Neural progenitor cell (in vitro differentiated cells): ENCODE measurements around the gene DUSP23. TPM values are rescaled to one million over a fixed set of nuclear protein-coding genes. Genes with fewer than 3 reads are reported as not detected.

ENCODE experiments used
- DNase-seq: peaks from one replicate; pipeline ENCODE4 v3.0.0-alpha.2; 2016; ENCODE audit warnings: low spot score
- H2AFZ ChIP-seq: fragments of 200-600 bp; sonication (generic); replicated peaks from 2 replicates; pipeline ENCODE4 v1.6.1; 2016; ENCODE audit warnings: antibody characterized with exemption
- H3F3A ChIP-seq: fragments of 200-600 bp; sonication (generic); 2 replicates; pipeline ENCODE4 v1.6.1; 2016; ENCODE audit warnings: antibody characterized with exemption, low read depth
- H3K27ac ChIP-seq: fragments of 200-600 bp; sonication (generic); 2 replicates; pipeline ENCODE4 v1.5.1; 2016; ENCODE audit warnings: mild to moderate bottlenecking
- H3K27me3 ChIP-seq: fragments of 200-600 bp; sonication (generic); 2 replicates; pipeline ENCODE4 v1.6.1; 2016; ENCODE audit warnings: mild to moderate bottlenecking, moderate library complexity
- H3K36me3 ChIP-seq: fragments of 200-600 bp; sonication (generic); 2 replicates; pipeline ENCODE4 v1.5.1; 2016
- H3K4me1 ChIP-seq: fragments of 200-600 bp; sonication (generic); 2 replicates; pipeline ENCODE4 v1.6.1; 2016; ENCODE audit warnings: mixed run types
- H3K4me2 ChIP-seq: fragments of 200-600 bp; sonication (generic); 2 replicates; pipeline ENCODE4 v1.6.1; 2016
- H3K4me3 ChIP-seq: fragments of 200-600 bp; sonication (generic); 2 replicates; pipeline ENCODE4 v1.5.1; 2016
- H3K79me2 ChIP-seq: fragments of 200-600 bp; sonication (generic); 2 replicates; pipeline ENCODE4 v1.6.1; 2016; ENCODE audit warnings: low read depth
- H3K9ac ChIP-seq: fragments of 200-600 bp; sonication (generic); 2 replicates; pipeline ENCODE4 v1.6.1; 2016
- H3K9me3 ChIP-seq: fragments of 200-600 bp; sonication (generic); 2 replicates; pipeline ENCODE4 v1.5.1; 2016; ENCODE audit warnings: low read depth
- H4K20me1 ChIP-seq: fragments of 200-600 bp; sonication (generic); 2 replicates; pipeline ENCODE4 v1.6.1; 2016; ENCODE audit warnings: low read depth
- H3K27ac Mint-ChIP-seq: 3 replicates; pipeline ENCODE4 v1.8.0; 2021; ENCODE audit warnings: mixed read lengths
- H3K27me3 Mint-ChIP-seq: 2 replicates; pipeline ENCODE4 v1.8.0; 2022; ENCODE audit warnings: low read depth, mild to moderate bottlenecking, inconsistent platforms, moderate library complexity, mixed read lengths; ENCODE audit not compliant: insufficient read depth
- H3K36me3 Mint-ChIP-seq: 3 replicates; pipeline ENCODE4 v1.8.0; 2021; ENCODE audit warnings: mixed read lengths
- H3K4me1 Mint-ChIP-seq: 3 replicates; pipeline ENCODE4 v1.8.0; 2021; ENCODE audit warnings: mixed read lengths
- H3K4me3 Mint-ChIP-seq: 3 replicates; pipeline ENCODE4 v1.8.0; 2021; ENCODE audit warnings: mild to moderate bottlenecking, moderate library complexity, mixed read lengths
- H3K9me3 Mint-ChIP-seq: 3 replicates; pipeline ENCODE4 v1.8.0; 2020; ENCODE audit warnings: mixed read lengths
- CTCF ChIP-seq: fragments of 200-600 bp; sonication (generic); IDR thresholded peaks from 2 replicates; pipeline ENCODE4 v1.5.1; 2017; ENCODE audit warnings: antibody characterized with exemption, mild to moderate bottlenecking
- EZH2 ChIP-seq: fragments of 200-600 bp; sonication (generic); IDR thresholded peaks from 2 replicates; pipeline ENCODE4 v1.6.1; 2017; ENCODE audit warnings: antibody characterized with exemption, mild to moderate bottlenecking, moderate library complexity
- EZH2phosphoT487 ChIP-seq: fragments of 200-600 bp; sonication (generic); IDR thresholded peaks from 2 replicates; pipeline ENCODE4 v1.6.1; 2017; ENCODE audit warnings: antibody characterized with exemption
- total RNA-seq: library from RNA; depleted of rRNA; stranded (reverse); fragments of >200 nt; gene quantifications from 2 replicates; pipeline ENCODE4 v1.2.3, GENCODE V29; 2015; ENCODE audit warnings: low replicate concordance

The DUSP23 gene
- total RNA-seq, 1 donor from 2014 or later, result 3.1 TPM

- Mint-ChIP-seq H3K36me3 (no peaks in the 10 kb centered on the region), H3K27ac (no peak overlapping the region), H3K9me3 (no peaks in the 10 kb centered on the region), H3K4me3 (no peak overlapping the region), H3K4me1 (no peaks in the 10 kb centered on the region), H3K27me3 (no peaks in the 10 kb centered on the region)
- no peak overlapping the region for H3K9ac ChIP-seq
- no peak overlapping the region for H3K4me2 ChIP-seq
- H3F3A ChIP-seq, result no peaks in the 10 kb centered on the region
- no peak overlapping the region for H2AFZ ChIP-seq
- TF ChIP-seq CTCF (no peak), EZH2phosphoT487 (no peak), EZH2 (no peak)
- H3K4me1 ChIP-seq, result no peaks in the 10 kb centered on the region
- H3K27ac ChIP-seq, result no peak overlapping the region
- DNase-seq, result no peak
- no peak overlapping the region for H3K4me3 ChIP-seq
- H3K79me2 ChIP-seq, result no peaks in the 10 kb centered on the region
- H3K36me3 ChIP-seq, result no peaks in the 10 kb centered on the region
- H4K20me1 ChIP-seq, result no peaks in the 10 kb centered on the region
- no peaks in the 10 kb centered on the region for H3K27me3 ChIP-seq
- H3K9me3 ChIP-seq, result peaks cover 11% of the 10 kb centered on the region
These were observed 29.7 kb upstream of the DUSP23 start for GRCh38 chr1:159751031-159751430.

- no peak overlapping the region for H3K27ac Mint-ChIP-seq
- TF ChIP-seq CTCF, result no peak
- TF ChIP-seq EZH2phosphoT487, result no peak
- no peak for TF ChIP-seq EZH2
- H3K4me1 ChIP-seq, result no peaks in the 10 kb centered on the region
- H3K36me3 ChIP-seq, result no peaks in the 10 kb centered on the region
- H3K9me3 Mint-ChIP-seq, result no peaks in the 10 kb centered on the region
- peaks cover 4% of the 10 kb centered on the region for H3K9me3 ChIP-seq
- no peaks in the 10 kb centered on the region for H3F3A ChIP-seq
- no peak overlapping the region for H3K4me3 ChIP-seq
- H3K36me3 Mint-ChIP-seq, result no peaks in the 10 kb centered on the region
- no peak overlapping the region for H3K4me2 ChIP-seq
- no peak overlapping the region for H3K27ac ChIP-seq
- no peaks in the 10 kb centered on the region for H3K27me3 ChIP-seq
- H3K27me3 Mint-ChIP-seq, result peaks cover 3% of the 10 kb centered on the region
- no peak overlapping the region for H2AFZ ChIP-seq
- no peak overlapping the region for H3K9ac ChIP-seq
- H3K79me2 ChIP-seq, result no peaks in the 10 kb centered on the region
- DNase-seq, result no peak
- H3K4me3 Mint-ChIP-seq, result no peak overlapping the region
- no peaks in the 10 kb centered on the region for H4K20me1 ChIP-seq
- H3K4me1 Mint-ChIP-seq, result no peaks in the 10 kb centered on the region
These were observed 28.6 kb upstream of the DUSP23 start for GRCh38 chr1:159752135-159752580.

- Histone ChIP-seq H3K36me3 (no peaks in the 10 kb centered on the region), H4K20me1 (no peaks in the 10 kb centered on the region), H3K4me3 (no peak overlapping the region), H3K27me3 (no peaks in the 10 kb centered on the region), H2AFZ (no peak overlapping the region), H3K9ac (no peak overlapping the region), H3K9me3 (peaks cover 4% of the 10 kb centered on the region), H3K27ac (no peak overlapping the region), H3F3A (no peaks in the 10 kb centered on the region), H3K79me2 (no peaks in the 10 kb centered on the region), H3K4me2 (no peak overlapping the region), H3K4me1 (no peaks in the 10 kb centered on the region)
- peaks cover 3% of the 10 kb centered on the region for H3K27me3 Mint-ChIP-seq
- no peaks in the 10 kb centered on the region for H3K4me1 Mint-ChIP-seq
- TF ChIP-seq CTCF (no peak), EZH2phosphoT487 (no peak), EZH2 (no peak)
- H3K9me3 Mint-ChIP-seq, result no peaks in the 10 kb centered on the region
- H3K36me3 Mint-ChIP-seq, result no peaks in the 10 kb centered on the region
- H3K27ac Mint-ChIP-seq, result no peak overlapping the region
- H3K4me3 Mint-ChIP-seq, result no peak overlapping the region
- DNase-seq, result no peak
These were observed 27.4 kb upstream of the DUSP23 start for GRCh38 chr1:159753386-159753785.
